ENCODE results near the gene GBF1.
"Not testable (repeated sequence)": the region's sequence is repeated elsewhere in the genome, so short reads cannot be mapped to it uniquely, and the experiment has no call there.

The GBF1 gene

GRCh38 chr10:102306006-102306405 is 60.7 kb downstream of the GBF1 start:
- DNase-seq = no peak

- no peak for DNase-seq
These were observed 61.4 kb downstream of the GBF1 start for GRCh38 chr10:102306710-102307109.

- not testable (repeated sequence) for DNase-seq
These were observed 63.0 kb downstream of the GBF1 start for GRCh38 chr10:102308318-102308717.

GRCh38 chr10:102309236-102309635 is 63.9 kb downstream of the GBF1 start:
- DNase-seq = no peak

GRCh38 chr10:102309916-102310315 is 64.6 kb downstream of the GBF1 start:
- DNase-seq = no peak

GRCh38 chr10:102310361-102311024 is 65.2 kb downstream of the GBF1 start:
- no peak for DNase-seq

- DNase-seq = no peak
These were observed 65.7 kb downstream of the GBF1 start for GRCh38 chr10:102311025-102311420.

- DNase-seq = no peak
These were observed 67.4 kb downstream of the GBF1 start for GRCh38 chr10:102312683-102313082.

GRCh38 chr10:102313221-102313896 is 68.0 kb downstream of the GBF1 start:
- DNase-seq = no peak

- no peak for DNase-seq
These were observed 69.5 kb downstream of the GBF1 start for GRCh38 chr10:102314801-102315200.

- DNase-seq = no peak
These were observed 71.1 kb downstream of the GBF1 start for GRCh38 chr10:102316421-102316820.

- DNase-seq = no peak
These were observed 77.6 kb downstream of the GBF1 start for GRCh38 chr10:102322914-102323313.

GRCh38 chr10:102324061-102324460 is 78.7 kb downstream of the GBF1 start:
- DNase-seq = no peak

GRCh38 chr10:102326031-102326430 is 80.7 kb downstream of the GBF1 start:
- DNase-seq = no peak

- no peak for DNase-seq
These were observed 81.7 kb downstream of the GBF1 start for GRCh38 chr10:102327002-102327401.

GRCh38 chr10:102327641-102328040 is 82.3 kb downstream of the GBF1 start:
- DNase-seq = no peak

GRCh38 chr10:102332772-102333171 is 87.4 kb downstream of the GBF1 start:
- no peak for DNase-seq

GRCh38 chr10:102334101-102334500 is 88.8 kb downstream of the GBF1 start:
- no peak for DNase-seq

- no peak for DNase-seq
These were observed 89.9 kb downstream of the GBF1 start for GRCh38 chr10:102335184-102335583.

- no peak for DNase-seq
These were observed 95.8 kb downstream of the GBF1 start for GRCh38 chr10:102341038-102341688.

GRCh38 chr10:102342458-102342857 is 97.1 kb downstream of the GBF1 start:
- DNase-seq = no peak

- no peak for DNase-seq
These were observed 97.6 kb downstream of the GBF1 start for GRCh38 chr10:102342958-102343357.

GRCh38 chr10:102344067-102344466 is 98.7 kb downstream of the GBF1 start:
- DNase-seq = no peak

GRCh38 chr10:102347236-102347828 is 102.0 kb downstream of the GBF1 start:
- no peak for DNase-seq
